GM19395 (cell line): ENCODE measurements around the gene ATF6B.
"Not testable (repeated sequence)": the region's sequence is repeated elsewhere in the genome, so short reads cannot be mapped to it uniquely, and the experiment has no call there.

ENCODE experiments used
- ATAC-seq: cut with Tn5 transposase; IDR thresholded peaks from one replicate; pipeline ENCODE4 v1.9.1; 2021; ENCODE audit warnings: mild to moderate bottlenecking, moderate library complexity; ENCODE audit not compliant: unreplicated experiment

ATF6B gene

GRCh38 chr6:32154514-32155161 is 26.6 kb upstream of the ATF6B start:
- ATAC-seq, result no peak

- no peak for ATAC-seq
Measured at GRCh38 chr6:32153564-32154513, 25.8 kb upstream of the ATF6B start, which contains the start of gene PPT2. Gene PPT2, plus strand, starts transcription at chr6:32154141. Its CDS starts 454 bp downstream, at chr6:32154595.

- ATAC-seq, result no peak
Measured at GRCh38 chr6:32152769-32153563, 24.9 kb upstream of the ATF6B start.

GRCh38 chr6:32151863-32152768 is 24.1 kb upstream of the ATF6B start, which contains the start of gene PRRT1:
Gene PRRT1, minus strand, starts transcription at chr6:32151939. Its CDS starts 112 bp downstream, at chr6:32151827.
- no peak for ATAC-seq

DNA sequence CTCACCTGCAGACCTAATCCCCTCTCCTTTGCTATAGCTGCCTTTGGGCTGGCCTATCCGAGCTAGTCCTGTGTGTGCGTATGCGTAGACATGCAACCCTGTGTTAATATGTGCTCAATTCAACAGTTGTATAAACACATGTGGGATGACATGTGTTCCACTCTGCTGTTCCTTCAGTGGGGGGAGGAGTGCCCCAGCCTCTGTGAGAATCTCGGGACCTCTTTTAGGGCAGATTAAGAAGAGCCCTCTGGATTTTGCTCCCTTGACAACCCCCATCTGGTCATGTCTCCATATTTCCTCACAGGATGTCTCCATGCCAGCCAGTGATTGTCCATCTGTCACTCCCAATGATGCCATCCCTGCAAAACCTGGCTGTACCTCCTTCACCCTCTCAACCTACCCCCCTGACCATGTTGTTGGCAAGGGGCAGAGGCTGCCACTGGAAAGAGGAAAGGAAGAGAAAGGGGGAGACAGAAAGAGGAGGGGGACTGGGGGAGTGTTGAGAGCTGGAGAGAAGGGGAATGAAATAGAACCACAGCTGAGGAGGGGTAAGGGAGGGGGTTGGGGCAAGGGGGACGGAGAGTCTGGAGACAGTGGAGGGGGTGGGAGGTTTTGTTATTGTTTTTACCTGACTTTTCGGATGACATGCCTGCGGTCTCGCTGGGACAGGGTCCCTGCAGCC is 23.3 kb upstream of the ATF6B start:
- no peak for ATAC-seq

- ATAC-seq, result no peak
Measured at GRCh38 chr6:32149932-32150870, 22.2 kb upstream of the ATF6B start.

DNA sequence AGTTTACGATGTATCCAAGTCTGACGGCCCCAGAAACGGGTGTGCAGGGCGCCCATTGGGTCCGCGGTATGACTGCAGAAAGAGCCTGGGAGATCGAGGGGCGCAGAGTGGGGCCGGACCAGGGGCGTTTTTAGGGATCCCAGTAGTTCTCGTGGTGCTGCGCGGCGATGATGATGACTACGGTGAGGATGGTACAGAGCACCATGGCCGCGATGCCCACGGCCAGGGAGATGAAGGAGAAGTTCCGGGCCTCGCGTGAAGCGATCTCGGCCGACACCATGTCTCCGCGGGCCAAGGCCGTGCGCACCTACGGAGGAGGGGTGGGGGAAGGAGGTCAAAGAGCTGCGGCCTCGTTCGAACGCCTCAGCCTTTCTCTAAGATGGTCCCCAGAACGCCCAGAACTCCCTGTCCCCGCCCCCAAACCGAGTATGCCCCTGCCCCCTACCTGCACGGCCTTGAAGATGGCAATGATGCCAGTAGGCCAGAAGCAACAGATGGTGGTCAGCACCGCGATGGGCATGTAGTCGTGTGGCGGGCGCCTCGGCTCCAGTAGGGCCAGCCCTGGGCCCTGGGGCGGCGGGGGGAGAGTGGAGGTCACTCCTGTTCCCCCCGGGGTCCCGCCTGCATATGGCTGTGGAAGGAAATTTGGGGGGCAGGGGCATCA is 21.2 kb upstream of the ATF6B start:
- ATAC-seq, result no peak

DNA sequence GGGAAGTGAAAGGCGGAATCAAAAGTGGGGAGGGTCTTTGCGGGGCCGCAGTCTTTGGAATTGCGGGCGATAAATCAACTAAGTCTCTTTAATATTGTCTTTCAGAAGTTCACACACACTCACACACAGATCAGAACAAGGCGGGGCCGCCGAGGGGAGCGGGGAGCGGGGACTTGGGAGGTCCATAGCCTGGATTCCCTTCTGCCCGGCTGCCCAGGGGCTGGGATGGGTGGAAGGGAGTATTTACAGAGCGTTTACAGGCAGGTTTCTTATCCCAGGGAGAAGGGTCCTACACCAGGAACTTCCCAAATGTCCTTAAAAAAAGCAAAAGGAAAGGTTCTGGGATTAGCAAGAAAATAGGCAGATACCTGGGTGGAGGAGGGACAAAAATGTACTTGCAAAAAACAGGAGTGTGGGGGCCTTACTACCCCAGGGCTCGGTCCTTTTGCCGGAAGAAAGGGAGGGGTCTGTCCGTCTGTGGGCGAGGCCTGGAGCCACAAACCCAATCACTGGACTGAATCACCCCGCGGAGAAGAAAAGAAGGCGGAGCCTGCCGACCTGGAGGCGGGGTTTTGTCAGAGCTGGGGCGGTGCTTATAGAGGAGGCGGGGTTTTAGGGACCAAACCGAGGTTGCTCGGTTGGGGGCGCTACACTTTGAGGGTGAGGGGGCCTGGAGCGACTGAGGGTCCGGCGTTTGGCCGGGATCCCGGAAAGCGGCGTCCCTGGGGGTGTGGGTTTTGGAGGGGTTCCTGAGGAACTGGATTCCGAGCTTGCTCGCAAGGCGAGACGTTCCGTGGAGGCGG is 20.4 kb upstream of the ATF6B start:
- ATAC-seq, result no peak

- no peak for ATAC-seq
Measured at GRCh38 chr6:32147401-32148132, 19.5 kb upstream of the ATF6B start.

GRCh38 chr6:32146687-32147086 is 18.6 kb upstream of the ATF6B start:
- no peak for ATAC-seq

- no peak for ATAC-seq
Measured at GRCh38 chr6:32146287-32146686, 18.2 kb upstream of the ATF6B start.

- ATAC-seq, result not testable (repeated sequence)
Measured at GRCh38 chr6:32144238-32144637, 16.2 kb upstream of the ATF6B start.

DNA sequence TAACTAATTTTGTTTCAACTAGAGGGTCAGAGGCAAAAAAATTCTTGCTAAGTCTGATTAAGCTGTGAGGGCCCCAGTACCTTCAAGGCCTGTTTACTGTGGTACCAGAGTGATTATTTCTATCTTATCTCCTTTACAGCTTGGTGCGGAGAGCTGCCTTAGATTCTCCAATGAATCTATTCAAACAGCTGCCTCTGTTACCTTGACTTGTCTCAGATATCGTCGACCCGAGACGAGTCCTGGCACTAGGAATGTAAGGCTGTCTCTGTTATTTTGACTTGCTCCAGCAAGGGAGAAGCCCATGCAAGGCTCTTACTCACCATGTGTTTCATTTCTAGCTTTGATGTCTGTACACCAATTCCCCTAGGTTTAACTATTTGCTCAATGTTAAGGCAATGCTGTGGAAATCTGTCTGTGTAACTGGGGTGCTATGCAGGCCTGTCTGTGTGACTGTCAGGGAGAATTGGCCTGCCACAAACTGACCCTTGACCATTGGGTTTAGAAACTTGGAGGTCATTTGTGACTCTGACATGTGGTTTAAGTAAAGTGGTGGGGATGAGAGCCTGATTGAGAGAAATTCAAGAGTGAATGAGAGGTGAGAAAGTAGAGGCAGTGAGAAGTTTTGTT is 12.5 kb upstream of the ATF6B start:
- ATAC-seq, result no peak

- no peak for ATAC-seq
Measured at GRCh38 chr6:32139590-32139989, 11.5 kb upstream of the ATF6B start.

DNA sequence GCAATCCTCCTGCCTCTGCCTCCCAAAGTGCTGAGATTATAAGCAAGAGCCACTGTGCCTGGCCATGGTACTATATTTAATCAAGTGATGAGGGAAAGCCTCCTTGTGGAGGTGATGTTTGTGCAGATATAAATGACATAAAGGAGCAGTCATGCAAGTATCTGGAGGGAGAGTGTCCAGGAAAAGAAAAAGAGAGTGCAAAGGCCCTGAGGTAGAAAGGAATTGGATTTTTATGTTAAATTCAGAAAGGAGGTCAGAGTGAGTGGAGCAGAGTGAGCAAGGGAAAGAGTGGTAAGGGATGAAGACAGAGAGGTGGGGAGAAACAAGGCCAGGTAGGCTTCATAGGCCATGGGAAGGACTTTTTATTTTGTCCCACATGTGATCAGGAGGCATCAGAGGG is 9.4 kb upstream of the ATF6B start:
- ATAC-seq, result no peak

DNA sequence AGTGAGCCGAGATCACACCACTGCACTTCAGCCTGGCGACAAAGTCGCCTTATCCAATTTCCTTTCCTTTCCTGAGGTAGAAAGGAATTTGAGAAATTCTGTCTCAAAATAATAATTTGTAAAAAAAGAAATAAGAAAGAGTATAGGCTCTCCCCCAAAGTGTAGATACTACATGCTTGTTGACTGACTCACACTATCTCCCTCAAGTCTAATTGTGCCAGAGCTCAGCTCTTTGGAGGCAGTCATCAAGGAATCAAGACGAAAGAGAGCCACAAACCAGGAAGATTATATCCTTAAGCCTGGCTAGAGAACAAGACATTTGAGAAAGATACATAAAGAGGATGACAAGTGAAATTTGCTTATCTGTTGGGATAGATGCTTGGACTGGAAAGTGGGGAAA is 5.7 kb upstream of the ATF6B start:
- ATAC-seq, result no peak
